ENCODE data around the gene HOXA4.

DNA sequence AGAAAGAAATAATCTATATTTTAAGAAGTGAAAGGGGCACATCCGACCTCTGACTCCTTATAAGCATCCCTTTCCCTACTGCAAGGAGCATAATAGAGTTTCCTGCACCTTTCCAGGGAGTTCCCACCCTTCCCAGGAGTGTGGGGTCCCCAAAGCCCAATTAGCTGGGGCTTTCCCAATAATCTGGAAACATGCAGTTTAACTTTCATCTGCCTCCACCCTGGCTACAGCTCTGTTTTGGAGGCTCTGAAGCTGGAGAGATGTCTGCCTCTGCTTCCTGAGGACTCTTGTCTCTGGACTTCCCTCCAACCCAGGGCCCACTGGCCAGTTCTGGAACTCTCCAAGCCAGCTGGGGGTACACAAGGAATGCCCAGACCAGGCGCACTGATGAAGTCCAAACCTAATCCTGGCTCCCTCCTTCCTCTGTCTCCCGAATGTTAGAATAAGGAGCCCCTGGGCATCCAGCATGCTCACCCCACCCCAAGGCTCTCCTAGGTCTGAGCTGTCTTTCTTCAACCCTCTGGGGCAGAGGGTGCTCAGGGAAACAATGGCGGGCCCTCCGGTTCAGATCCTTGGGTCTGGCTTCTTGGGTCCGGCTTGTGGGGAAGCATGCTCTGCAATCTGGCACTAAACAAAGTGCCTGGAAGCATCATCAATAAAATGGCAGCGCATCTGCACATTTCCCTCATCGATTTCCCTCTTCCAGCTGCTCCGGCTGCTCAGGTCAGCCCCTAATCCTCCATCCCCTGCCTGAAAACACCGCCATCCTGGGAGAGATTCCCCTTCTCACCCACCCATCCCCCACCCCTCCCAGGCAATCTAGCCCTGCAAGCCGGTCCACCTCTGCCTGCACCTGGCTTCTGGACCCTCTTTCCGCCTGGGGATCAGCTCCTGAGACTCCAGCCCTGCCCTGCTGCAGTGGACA is 13.3 kb downstream of the HOXA4 start:
- TF ChIP-seq, protein P1, sequence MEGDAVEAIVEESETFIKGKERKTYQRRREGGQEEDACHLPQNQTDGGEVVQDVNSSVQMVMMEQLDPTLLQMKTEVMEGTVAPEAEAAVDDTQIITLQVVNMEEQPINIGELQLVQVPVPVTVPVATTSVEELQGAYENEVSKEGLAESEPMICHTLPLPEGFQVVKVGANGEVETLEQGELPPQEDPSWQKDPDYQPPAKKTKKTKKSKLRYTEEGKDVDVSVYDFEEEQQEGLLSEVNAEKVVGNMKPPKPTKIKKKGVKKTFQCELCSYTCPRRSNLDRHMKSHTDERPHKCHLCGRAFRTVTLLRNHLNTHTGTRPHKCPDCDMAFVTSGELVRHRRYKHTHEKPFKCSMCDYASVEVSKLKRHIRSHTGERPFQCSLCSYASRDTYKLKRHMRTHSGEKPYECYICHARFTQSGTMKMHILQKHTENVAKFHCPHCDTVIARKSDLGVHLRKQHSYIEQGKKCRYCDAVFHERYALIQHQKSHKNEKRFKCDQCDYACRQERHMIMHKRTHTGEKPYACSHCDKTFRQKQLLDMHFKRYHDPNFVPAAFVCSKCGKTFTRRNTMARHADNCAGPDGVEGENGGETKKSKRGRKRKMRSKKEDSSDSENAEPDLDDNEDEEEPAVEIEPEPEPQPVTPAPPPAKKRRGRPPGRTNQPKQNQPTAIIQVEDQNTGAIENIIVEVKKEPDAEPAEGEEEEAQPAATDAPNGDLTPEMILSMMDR (IDR thresholded peaks at IDR 0.05): no peak
- TF ChIP-seq POLR2A (IDR thresholded peaks at IDR 0.05): no peak
